HepG2 (cell line): ENCODE measurements around the gene TMTC1.

Experiments used
- ASH2L ChIP-seq: fragments of 300-600, 200-600 bp; sonication (generic); IDR thresholded peaks from 2 replicates; pipeline ENCODE4 v1.7.0; 2017; ENCODE audit warnings: low read depth, mild to moderate bottlenecking, moderate library complexity, mixed read lengths, low read length; ENCODE audit not compliant: insufficient read length
- CTCF ChIP-seq: sonication (generic); formaldehyde crosslinking; IDR thresholded peaks from 2 replicates; pipeline ENCODE4 v1.5.0; 2020; ENCODE audit warnings: mild to moderate bottlenecking, missing genetic modification reagents, moderate library complexity
- FIP1L1 ChIP-seq: fragments of 200-400 bp; formaldehyde crosslinking; IDR thresholded peaks from 2 replicates; pipeline ENCODE4 v1.6.1; 2018; ENCODE audit warnings: low read depth, mild to moderate bottlenecking, low read length, moderate library complexity, borderline replicate concordance; ENCODE audit not compliant: insufficient read depth
- GZF1 ChIP-seq: sonication (generic); formaldehyde crosslinking; IDR thresholded peaks from 2 replicates; pipeline ENCODE4 v1.5.1; 2020; ENCODE audit warnings: mild to moderate bottlenecking, missing genetic modification reagents

DNA sequence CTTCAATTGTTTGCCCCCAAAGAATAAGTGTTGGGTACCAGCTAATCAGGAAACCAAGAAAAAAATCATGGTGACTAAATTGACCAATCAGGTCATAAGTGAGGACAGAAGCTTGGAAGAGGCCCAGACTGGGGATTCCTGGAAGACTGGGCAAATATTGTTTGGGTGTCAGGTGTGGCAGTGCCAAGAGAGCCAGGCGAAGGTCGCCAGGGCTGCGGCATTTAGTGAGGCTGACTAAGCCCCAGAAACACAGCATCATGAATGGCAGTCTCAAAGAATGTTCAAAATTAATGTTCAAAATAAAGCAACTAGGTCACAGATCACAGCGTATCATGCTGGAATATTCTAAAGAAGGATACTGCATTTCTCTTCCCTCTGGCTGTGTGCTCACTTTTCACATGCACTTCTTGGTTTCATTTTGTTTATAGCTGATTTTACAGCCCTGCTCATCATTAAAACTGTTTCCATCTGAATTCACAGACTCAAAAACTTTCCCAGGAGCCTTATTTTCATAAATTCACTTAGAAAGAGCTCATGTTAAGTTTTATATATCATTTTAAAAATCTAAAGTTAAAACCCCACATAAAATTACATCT lies 201.0 kb downstream of the TMTC1 start:
- TF ChIP-seq GZF1 (CRISPR knock-in tag) = no peak
- TF ChIP-seq CTCF (CRISPR knock-in tag) = no peak
- TF ChIP-seq FIP1L1 = no peak
- TF ChIP-seq ASH2L = no peak
